ENCODE data around the gene FTH1. TPM values are rescaled to one million over a fixed set of nuclear protein-coding genes. Genes with fewer than 3 reads are reported as not detected.

Gene FTH1
- total and polyA plus RNA-seq, 4 donors = 592 to 4,630 (median 2,175) TPM

DNA sequence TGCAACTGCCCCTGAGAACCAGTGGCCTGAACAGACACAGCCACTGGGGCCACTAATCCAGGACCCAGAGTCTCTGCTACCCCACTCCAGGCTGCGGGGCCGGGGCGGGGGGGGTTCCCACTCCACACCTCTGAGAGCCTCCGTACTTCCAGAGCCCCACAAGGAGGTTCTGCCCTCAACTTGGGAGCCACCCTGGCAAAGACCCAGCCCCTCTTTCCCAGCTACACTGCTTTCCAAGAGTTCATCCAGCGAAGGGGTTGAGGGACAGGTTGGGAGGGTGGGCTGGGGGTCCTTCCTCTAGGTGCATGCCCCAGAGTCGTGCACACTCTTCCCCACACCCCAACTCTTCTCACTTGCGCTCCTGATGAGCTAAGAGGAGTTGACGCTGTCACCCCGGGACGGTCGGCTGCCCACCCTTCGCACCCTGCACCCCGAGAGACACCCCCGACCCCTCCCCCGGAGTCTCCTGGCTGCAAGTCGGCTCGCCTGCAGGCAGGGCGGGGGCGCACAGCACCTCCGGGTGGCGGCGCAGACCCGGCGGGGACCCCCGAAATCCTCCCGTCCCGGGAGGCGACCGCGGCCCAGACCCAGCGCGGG lies 50.6 kb downstream of the FTH1 start:
- peaks cover 0 to 5% (median 4%) of the 10 kb centered on the region in 4 donors for H3K4me1 ChIP-seq (ENCODE audit: control insufficient read depth in 4 of 4, insufficient read depth in 4 of 4, low read length in 3 of 4)
- peak overlapping the region in 2 of 3 donors; percentile 43 to 64 for H3K4me3 ChIP-seq (ENCODE audit: low read depth in 1 of 3, low read length in 3 of 3)
- WGBS = 11% methylated on average over 32 of the region's 32 CpGs
- peak; percentile 36 for DNase-seq (ENCODE audit: low spot score)
- no peaks in the 10 kb centered on the region for H3K36me3 ChIP-seq (ENCODE audit: control insufficient read depth in 4 of 4, insufficient read depth in 3 of 4, low read depth in 1 of 4, low read length in 3 of 4)
- TF ChIP-seq FOXA1 (IDR thresholded peaks at IDR 0.05) (no peak), RAD21 (IDR thresholded peaks at IDR 0.05) (no peak), RXRA (IDR thresholded peaks at IDR 0.05) (no peak), YY1 (IDR thresholded peaks at IDR 0.05) (no peak), TAF1 (conservative IDR thresholded peaks at IDR 0.05) (no peak), HNF4A (conservative IDR thresholded peaks at IDR 0.05) (no peak), HNF4G (IDR thresholded peaks at IDR 0.05) (no peak), NR2F2 (IDR thresholded peaks at IDR 0.05) (no peak), EGR1 (IDR thresholded peaks at IDR 0.05; ENCODE audit: low read depth in 2 of 2) (no peak), SP1 (IDR thresholded peaks at IDR 0.05) (no peak), GABPA (IDR thresholded peaks at IDR 0.05 in 1 of 2, conservative IDR thresholded peaks at IDR 0.05 in 1 of 2) (no peak), FOXA2 (IDR thresholded peaks at IDR 0.05) (no peak)
- TF ChIP-seq, protein P1, sequence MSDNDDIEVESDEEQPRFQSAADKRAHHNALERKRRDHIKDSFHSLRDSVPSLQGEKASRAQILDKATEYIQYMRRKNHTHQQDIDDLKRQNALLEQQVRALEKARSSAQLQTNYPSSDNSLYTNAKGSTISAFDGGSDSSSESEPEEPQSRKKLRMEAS (IDR thresholded peaks at IDR 0.05) = no peak
- TF ChIP-seq, protein P2, sequence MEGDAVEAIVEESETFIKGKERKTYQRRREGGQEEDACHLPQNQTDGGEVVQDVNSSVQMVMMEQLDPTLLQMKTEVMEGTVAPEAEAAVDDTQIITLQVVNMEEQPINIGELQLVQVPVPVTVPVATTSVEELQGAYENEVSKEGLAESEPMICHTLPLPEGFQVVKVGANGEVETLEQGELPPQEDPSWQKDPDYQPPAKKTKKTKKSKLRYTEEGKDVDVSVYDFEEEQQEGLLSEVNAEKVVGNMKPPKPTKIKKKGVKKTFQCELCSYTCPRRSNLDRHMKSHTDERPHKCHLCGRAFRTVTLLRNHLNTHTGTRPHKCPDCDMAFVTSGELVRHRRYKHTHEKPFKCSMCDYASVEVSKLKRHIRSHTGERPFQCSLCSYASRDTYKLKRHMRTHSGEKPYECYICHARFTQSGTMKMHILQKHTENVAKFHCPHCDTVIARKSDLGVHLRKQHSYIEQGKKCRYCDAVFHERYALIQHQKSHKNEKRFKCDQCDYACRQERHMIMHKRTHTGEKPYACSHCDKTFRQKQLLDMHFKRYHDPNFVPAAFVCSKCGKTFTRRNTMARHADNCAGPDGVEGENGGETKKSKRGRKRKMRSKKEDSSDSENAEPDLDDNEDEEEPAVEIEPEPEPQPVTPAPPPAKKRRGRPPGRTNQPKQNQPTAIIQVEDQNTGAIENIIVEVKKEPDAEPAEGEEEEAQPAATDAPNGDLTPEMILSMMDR (IDR thresholded peaks at IDR 0.05; ENCODE audit: low read depth, low read length, missing input control) = no peak
- TF ChIP-seq, protein P3, sequence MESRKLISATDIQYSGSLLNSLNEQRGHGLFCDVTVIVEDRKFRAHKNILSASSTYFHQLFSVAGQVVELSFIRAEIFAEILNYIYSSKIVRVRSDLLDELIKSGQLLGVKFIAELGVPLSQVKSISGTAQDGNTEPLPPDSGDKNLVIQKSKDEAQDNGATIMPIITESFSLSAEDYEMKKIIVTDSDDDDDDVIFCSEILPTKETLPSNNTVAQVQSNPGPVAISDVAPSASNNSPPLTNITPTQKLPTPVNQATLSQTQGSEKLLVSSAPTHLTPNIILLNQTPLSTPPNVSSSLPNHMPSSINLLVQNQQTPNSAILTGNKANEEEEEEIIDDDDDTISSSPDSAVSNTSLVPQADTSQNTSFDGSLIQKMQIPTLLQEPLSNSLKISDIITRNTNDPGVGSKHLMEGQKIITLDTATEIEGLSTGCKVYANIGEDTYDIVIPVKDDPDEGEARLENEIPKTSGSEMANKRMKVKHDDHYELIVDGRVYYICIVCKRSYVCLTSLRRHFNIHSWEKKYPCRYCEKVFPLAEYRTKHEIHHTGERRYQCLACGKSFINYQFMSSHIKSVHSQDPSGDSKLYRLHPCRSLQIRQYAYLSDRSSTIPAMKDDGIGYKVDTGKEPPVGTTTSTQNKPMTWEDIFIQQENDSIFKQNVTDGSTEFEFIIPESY (IDR thresholded peaks at IDR 0.05) = no peak
- TF ChIP-seq, protein P4, sequence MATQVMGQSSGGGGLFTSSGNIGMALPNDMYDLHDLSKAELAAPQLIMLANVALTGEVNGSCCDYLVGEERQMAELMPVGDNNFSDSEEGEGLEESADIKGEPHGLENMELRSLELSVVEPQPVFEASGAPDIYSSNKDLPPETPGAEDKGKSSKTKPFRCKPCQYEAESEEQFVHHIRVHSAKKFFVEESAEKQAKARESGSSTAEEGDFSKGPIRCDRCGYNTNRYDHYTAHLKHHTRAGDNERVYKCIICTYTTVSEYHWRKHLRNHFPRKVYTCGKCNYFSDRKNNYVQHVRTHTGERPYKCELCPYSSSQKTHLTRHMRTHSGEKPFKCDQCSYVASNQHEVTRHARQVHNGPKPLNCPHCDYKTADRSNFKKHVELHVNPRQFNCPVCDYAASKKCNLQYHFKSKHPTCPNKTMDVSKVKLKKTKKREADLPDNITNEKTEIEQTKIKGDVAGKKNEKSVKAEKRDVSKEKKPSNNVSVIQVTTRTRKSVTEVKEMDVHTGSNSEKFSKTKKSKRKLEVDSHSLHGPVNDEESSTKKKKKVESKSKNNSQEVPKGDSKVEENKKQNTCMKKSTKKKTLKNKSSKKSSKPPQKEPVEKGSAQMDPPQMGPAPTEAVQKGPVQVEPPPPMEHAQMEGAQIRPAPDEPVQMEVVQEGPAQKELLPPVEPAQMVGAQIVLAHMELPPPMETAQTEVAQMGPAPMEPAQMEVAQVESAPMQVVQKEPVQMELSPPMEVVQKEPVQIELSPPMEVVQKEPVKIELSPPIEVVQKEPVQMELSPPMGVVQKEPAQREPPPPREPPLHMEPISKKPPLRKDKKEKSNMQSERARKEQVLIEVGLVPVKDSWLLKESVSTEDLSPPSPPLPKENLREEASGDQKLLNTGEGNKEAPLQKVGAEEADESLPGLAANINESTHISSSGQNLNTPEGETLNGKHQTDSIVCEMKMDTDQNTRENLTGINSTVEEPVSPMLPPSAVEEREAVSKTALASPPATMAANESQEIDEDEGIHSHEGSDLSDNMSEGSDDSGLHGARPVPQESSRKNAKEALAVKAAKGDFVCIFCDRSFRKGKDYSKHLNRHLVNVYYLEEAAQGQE (IDR thresholded peaks at IDR 0.05) = no peak
- TF ChIP-seq, protein P5, sequence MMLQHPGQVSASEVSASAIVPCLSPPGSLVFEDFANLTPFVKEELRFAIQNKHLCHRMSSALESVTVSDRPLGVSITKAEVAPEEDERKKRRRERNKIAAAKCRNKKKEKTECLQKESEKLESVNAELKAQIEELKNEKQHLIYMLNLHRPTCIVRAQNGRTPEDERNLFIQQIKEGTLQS (IDR thresholded peaks at IDR 0.05) = no peak
- H3K27ac ChIP-seq (ENCODE audit: low read depth in 1 of 2, low read length in 2 of 2) = peak overlapping the region; percentile 40 to 61
- no peaks in the 10 kb centered on the region for H3K9me3 ChIP-seq (ENCODE audit: control insufficient read depth in 4 of 4, low read length in 3 of 4)
- H3K9ac ChIP-seq (ENCODE audit: low read depth in 1 of 2, low read length in 2 of 2) = no peak overlapping the region
- no peaks in the 10 kb centered on the region for H3K27me3 ChIP-seq (ENCODE audit: control insufficient read depth in 4 of 4, insufficient read depth in 4 of 4, low read length in 3 of 4)
